HUES48 (cell line): ENCODE results near the gene ITPRIPL1.

ENCODE experiments used
- H3K27ac ChIP-seq: one replicate; pipeline ENCODE4 v1.7.0; 2013; ENCODE audit warnings: low read depth, low read length, inconsistent platforms
- H3K27me3 ChIP-seq: 2 replicates; pipeline ENCODE4 v1.6.1; 2013; ENCODE audit warnings: mild to moderate bottlenecking, low read length; ENCODE audit not compliant: control insufficient read depth, insufficient read depth
- H3K36me3 ChIP-seq: 2 replicates; pipeline ENCODE4 v1.6.1; 2013; ENCODE audit warnings: low read length; ENCODE audit not compliant: control insufficient read depth, insufficient read depth
- H3K4me1 ChIP-seq: 2 replicates; pipeline ENCODE4 v1.6.1; 2013; ENCODE audit warnings: mild to moderate bottlenecking, low read length; ENCODE audit not compliant: control insufficient read depth, insufficient read depth
- H3K4me3 ChIP-seq: 2 replicates; pipeline ENCODE4 v1.5.1; 2013; ENCODE audit warnings: mild to moderate bottlenecking, low read depth, low read length
- H3K9ac ChIP-seq: 2 replicates; pipeline ENCODE4 v1.6.1; 2013; ENCODE audit warnings: mild to moderate bottlenecking, low read depth, low read length, moderate library complexity
- H3K9me3 ChIP-seq: 2 replicates; pipeline ENCODE4 v1.6.1; 2013; ENCODE audit warnings: low read length; ENCODE audit not compliant: control insufficient read depth, insufficient read depth

ITPRIPL1 gene

DNA sequence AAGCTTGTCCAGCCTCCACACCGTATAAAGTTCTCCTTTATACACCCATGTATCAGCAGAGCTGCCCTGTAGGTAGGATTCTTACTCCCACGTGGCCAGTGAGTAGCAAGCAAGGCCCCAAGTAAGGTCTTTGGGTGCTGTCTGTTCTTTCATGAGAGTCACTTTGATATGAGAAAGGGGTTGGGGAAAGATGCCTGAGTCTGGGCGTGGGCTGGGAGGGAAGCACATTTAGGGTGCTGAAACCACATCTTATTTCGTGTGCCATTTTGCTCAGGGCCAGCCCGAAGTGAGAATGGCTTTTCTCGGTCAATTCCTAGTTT, 436 bp upstream of the ITPRIPL1 start:
- no peak overlapping the region for H3K9ac ChIP-seq

DNA sequence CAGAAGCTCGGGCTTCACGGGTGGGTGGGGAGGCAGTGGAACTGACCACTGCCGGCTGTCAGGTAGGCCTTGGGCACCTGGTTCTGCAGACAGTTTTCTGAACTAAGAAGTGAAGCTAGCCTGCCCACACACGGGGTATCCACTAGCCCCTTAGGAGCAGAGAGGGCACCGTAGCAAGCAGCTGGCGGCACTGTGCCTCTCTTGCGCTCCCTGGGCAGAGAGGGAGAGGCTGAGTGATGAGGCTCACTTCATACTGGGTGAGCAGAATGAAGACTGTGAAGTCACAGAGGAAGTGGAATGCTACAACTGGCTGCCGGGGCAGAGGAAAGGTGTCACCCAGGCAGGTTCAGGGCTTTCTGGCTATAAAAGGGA, 753 bp downstream of the ITPRIPL1 start:
- H3K36me3 ChIP-seq, result peaks cover 22% of the 10 kb centered on the region
- peak overlapping the region; percentile 77 for H3K4me3 ChIP-seq
- no peak overlapping the region for H3K27ac ChIP-seq
- peaks cover 46% of the 10 kb centered on the region for H3K27me3 ChIP-seq
- no peak overlapping the region for H3K9ac ChIP-seq
- no peaks in the 10 kb centered on the region for H3K9me3 ChIP-seq
- 0 out of 2 replicates have a peak, but pooled peaks cover 6% of the 10 kb centered on the region for H3K4me1 ChIP-seq

More for the DNA sequence above, 436 bp upstream of the ITPRIPL1 start:
- H3K36me3 ChIP-seq, result peaks cover 22% of the 10 kb centered on the region
- H3K27ac ChIP-seq, result no peak overlapping the region
- 0 out of 2 replicates have a peak, but pooled peaks cover 6% of the 10 kb centered on the region for H3K4me1 ChIP-seq
- H3K9me3 ChIP-seq, result no peaks in the 10 kb centered on the region
- peak overlapping the region; percentile 77 for H3K4me3 ChIP-seq
- peaks cover 57% of the 10 kb centered on the region for H3K27me3 ChIP-seq

DNA sequence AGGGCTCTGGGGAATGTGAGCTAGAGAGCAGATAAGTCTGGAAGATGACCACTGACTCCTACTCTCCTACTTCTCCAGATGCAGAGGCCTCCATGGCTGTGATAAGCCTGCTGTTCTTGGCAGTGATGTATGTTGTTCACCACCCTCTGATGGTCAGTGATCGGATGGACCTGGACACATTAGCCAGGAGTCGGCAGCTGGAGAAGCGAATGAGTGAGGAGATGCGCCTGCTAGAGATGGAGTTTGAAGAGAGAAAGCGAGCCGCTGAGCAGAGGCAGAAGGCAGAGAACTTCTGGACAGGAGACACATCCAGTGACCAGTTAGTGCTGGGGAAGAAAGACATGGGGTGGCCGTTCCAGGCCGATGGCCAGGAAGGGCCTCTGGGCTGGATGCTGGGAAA, 1.4 kb downstream of the ITPRIPL1 start:
- Histone ChIP-seq H3K9ac (no peak overlapping the region), H3K27ac (no peak overlapping the region), H3K4me3 (no peak overlapping the region)

DNA sequence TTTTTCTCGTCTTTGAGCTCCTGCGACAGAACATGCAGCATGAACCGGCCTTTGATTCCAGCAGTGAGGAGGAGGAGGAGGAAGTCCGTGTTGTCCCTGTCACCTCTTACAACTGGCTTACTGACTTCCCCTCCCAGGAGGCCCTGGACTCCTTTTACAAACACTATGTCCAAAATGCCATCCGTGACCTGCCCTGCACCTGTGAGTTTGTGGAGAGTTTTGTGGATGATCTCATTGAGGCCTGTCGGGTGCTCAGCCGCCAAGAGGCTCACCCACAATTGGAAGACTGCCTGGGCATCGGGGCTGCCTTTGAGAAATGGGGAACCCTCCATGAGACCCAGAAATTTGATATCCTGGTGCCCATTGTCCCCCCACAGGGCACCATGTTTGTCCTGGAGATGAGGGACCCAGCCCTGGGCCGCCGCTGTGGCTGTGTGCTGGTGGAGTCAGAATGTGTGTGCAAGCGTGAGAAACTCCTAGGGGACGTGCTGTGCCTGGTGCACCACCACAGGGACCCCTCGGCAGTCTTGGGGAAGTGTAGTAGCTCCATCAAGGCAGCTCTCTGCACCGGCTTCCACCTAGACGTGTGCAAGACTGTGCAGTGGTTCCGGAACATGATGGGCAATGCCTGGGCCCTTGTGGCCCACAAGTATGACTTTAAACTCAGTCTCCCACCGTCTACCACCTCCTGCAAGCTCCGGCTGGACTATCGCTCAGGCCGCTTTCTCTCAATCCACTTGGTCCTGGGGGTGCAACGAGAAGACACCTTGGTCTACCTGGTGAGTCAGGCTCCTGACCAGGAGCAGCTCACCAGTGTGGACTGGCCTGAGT, 2.1 kb downstream of the ITPRIPL1 start:
- H3K9ac ChIP-seq, result no peak overlapping the region
- 0 out of 2 replicates have a peak, but pooled peaks cover 6% of the 10 kb centered on the region for H3K4me1 ChIP-seq
- H3K27ac ChIP-seq, result no peak overlapping the region
- peaks cover 33% of the 10 kb centered on the region for H3K27me3 ChIP-seq
- peaks cover 22% of the 10 kb centered on the region for H3K36me3 ChIP-seq
- H3K4me3 ChIP-seq, result no peak overlapping the region
- H3K9me3 ChIP-seq, result no peaks in the 10 kb centered on the region

More for the DNA sequence above, 1.4 kb downstream of the ITPRIPL1 start:
- Histone ChIP-seq H3K36me3 (peaks cover 22% of the 10 kb centered on the region), H3K9me3 (no peaks in the 10 kb centered on the region), H3K27me3 (peaks cover 39% of the 10 kb centered on the region), H3K4me1 (0 out of 2 replicates have a peak, but pooled peaks cover 6% of the 10 kb centered on the region)

DNA sequence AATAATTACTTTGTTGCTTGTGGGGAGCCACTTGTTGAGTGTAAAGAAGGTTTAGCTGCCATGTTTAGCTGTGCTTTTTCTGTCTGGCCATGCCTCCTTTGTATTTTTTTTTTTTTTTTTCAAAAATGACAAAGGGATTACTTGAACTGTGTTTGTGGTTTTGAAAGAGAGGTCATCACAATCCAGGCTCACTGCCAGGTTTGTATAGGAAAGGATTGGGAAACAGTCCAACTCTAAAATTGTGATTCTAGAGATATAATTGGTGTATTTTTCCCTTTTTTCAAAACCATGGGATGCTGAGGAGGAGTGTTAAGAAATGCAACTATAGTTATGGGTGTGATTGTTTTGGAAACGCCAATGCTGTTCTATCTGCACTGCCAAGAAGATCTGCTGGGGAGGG, 4.3 kb downstream of the ITPRIPL1 start:
- Histone ChIP-seq H3K9ac (no peak overlapping the region), H3K27me3 (peaks cover 10% of the 10 kb centered on the region), H3K4me1 (0 out of 2 replicates have a peak, but pooled peaks cover 6% of the 10 kb centered on the region), H3K27ac (no peak overlapping the region), H3K4me3 (no peak overlapping the region), H3K36me3 (peaks cover 22% of the 10 kb centered on the region), H3K9me3 (no peaks in the 10 kb centered on the region)

DNA sequence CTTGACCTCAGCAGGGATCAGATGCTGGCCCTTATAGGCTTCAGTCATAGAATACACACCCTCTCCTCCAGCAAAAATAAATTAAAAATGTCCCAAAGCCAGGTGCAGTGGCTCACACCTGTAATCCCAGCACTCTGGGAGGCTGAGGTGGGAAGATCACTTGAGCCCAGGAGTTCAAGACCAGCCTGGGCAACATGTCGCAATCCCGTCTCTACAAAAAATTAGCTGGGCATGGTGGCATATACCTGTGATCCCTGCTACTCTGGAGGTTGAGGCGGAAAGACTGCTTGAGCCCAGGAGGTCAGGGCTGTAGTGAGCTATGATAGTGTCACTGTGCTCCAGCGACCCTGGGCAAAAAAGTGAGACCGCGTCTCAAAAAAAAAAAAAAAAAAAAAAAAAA, 4.8 kb downstream of the ITPRIPL1 start:
- Histone ChIP-seq H3K9me3 (no peaks in the 10 kb centered on the region), H3K9ac (no peak overlapping the region), H3K27me3 (peaks cover 6% of the 10 kb centered on the region), H3K4me1 (0 out of 2 replicates have a peak, but pooled peaks cover 6% of the 10 kb centered on the region), H3K27ac (no peak overlapping the region), H3K36me3 (peaks cover 22% of the 10 kb centered on the region), H3K4me3 (no peak overlapping the region)

DNA sequence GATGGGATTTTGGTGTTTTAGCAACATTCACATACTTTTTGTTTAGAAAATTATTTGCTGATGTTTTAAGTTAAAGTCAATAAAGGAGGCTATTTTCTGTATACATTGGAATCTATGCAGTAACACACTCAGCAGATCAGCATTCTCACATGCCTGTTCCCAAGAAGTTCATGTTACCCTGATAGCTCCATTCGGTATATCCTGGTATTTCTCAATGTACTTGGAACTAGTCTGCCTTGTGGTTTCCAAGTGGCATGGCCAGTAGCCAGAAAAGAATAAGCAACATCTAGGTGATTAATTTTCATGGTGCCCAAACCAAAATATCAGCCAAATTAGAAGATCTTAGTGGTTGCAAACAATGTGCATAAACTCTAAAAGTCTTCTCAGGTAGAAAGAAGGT, 5.3 kb downstream of the ITPRIPL1 start:
- H3K9me3 ChIP-seq, result no peaks in the 10 kb centered on the region
- 0 out of 2 replicates have a peak, but pooled peaks cover 6% of the 10 kb centered on the region for H3K4me1 ChIP-seq
- peaks cover 22% of the 10 kb centered on the region for H3K36me3 ChIP-seq
- no peak overlapping the region for H3K4me3 ChIP-seq
- H3K27ac ChIP-seq, result no peak overlapping the region
- 0 out of 2 replicates have a peak, but pooled peaks cover 5% of the 10 kb centered on the region for H3K27me3 ChIP-seq
- no peak overlapping the region for H3K9ac ChIP-seq

DNA sequence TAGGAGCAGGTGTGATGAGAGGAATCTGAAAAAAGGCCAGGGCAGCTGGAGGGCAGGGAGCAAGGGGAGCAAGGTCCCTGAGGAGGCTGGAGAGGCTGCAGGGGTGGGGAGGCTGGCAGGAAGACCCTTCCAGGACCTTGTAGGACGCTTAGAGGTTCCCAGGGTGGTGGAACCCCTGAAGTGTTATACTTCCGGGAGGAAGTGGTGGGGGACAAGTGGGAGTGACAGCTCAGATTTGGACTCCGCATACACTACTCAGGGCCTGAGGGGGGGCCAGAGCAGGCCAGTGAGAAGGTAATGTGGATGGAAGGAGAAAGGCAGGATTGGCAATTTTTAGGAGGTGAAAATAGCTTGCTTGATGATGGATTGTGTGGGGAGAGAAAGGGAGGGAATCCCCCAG, 8.6 kb downstream of the ITPRIPL1 start:
- Histone ChIP-seq H3K9me3 (no peaks in the 10 kb centered on the region), H3K27me3 (no peaks in the 10 kb centered on the region), H3K27ac (no peak overlapping the region), H3K4me3 (no peak overlapping the region), H3K9ac (no peak overlapping the region), H3K36me3 (no peaks in the 10 kb centered on the region; the same call in 1 of the 2 replicates), H3K4me1 (peaks cover 8% of the 10 kb centered on the region; the same call in 1 of the 2 replicates)

DNA sequence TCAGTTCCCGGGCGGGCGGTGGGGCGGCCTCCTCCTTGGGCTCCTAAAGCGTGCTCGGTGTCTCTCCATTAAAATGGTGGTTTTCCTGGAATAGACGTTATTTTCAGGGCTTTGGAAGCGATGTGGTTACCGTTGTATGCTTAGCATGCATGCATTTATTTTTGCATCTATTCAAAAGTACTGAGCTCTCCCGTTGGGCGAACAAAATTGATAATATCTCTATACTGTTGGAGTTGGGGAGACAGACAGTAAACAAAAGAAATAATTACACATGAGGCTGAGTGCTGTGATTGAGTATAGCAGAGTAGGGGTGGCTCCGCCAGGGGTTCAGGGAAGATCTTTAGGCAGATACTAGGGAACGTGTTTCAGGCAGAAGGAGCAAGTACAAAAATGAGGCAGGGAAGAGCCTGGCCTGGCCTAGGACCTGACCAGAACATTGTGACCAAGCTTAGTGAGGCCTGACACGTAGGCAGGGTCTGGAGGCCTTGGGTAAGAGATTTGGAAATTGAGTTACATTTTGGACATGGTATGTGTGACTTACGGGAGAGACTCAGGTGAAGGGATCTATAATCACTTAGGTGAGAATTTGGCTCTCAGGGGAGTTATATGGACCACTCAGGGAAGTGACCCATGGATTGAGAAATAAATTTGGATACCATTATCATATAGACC, 11.1 kb downstream of the ITPRIPL1 start:
- Histone ChIP-seq H3K27ac (peak overlapping the region; percentile 94), H3K4me3 (peak overlapping the region; percentile 89), H3K9ac (peak overlapping the region; percentile 73)

DNA sequence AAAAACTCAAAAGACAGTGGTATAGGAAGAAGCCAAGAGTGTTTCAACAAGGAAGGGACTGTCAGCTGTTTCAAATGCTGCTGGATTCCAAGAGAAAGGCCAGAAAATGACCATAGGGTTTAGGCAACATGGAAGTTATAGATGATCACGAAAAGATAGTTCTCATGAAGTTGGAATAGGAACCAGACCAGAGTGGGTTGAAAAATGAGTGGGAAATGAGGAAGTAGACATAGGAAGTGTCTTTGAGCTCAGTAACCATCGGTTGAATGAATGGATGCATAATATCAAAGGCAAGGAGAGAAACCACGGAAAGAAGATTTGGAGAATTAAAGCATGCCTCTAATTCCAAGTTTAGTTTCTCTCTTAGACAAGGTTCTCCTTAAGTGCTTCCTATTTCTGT, 11.8 kb downstream of the ITPRIPL1 start:
- Histone ChIP-seq H3K9ac (no peak overlapping the region), H3K27ac (no peak overlapping the region), H3K4me3 (peak overlapping the region; percentile 89), H3K27me3 (no peaks in the 10 kb centered on the region), H3K36me3 (peaks cover 10% of the 10 kb centered on the region), H3K4me1 (peaks cover 8% of the 10 kb centered on the region; the same call in 1 of the 2 replicates), H3K9me3 (no peaks in the 10 kb centered on the region)

More for the DNA sequence above, 11.1 kb downstream of the ITPRIPL1 start:
- H3K9me3 ChIP-seq, result no peaks in the 10 kb centered on the region
- H3K36me3 ChIP-seq, result peaks cover 4% of the 10 kb centered on the region
- no peaks in the 10 kb centered on the region for H3K27me3 ChIP-seq
- peaks cover 8% of the 10 kb centered on the region; the same call in 1 of the 2 replicates for H3K4me1 ChIP-seq
